K562 (cell line): ENCODE results near the gene TRERF1. TPM values are rescaled to one million over a fixed set of nuclear protein-coding genes. Genes with fewer than 3 reads are reported as not detected.

Source experiments
- CHD7 ChIP-seq: fragments of 200-600 bp; sonication (generic); IDR thresholded peaks from one replicate; pipeline ENCODE4 v1.6.1; 2012; ENCODE audit warnings: mild to moderate bottlenecking, low read depth, low read length, inconsistent platforms
- FOSL1 ChIP-seq: fragments of 200-800 bp; sonication (Bioruptor generic); conservative IDR thresholded peaks from 2 replicates; pipeline ENCODE4 v1.6.1; 2016; ENCODE audit warnings: missing genetic modification characterization, missing compliant biosample characterization
- SMAD2 ChIP-seq: fragments of 150-350 bp; IDR thresholded peaks from 2 replicates; pipeline ENCODE4 v1.6.1; 2014; ENCODE audit warnings: low read depth, mild to moderate bottlenecking, low read length
- polyA plus RNA-seq, 8 experiments: library from polyadenylated mRNA; depleted of rRNA in 4 of 8; stranded (reverse) in 5 of 8; unstranded in 3 of 8; fragments of >200 nt; fragmentation: Nextera tagmentation in 2 of 8; fragmentation: Illumina TruSeq in 1 of 8; extraction: Ambion mirVana in 2 of 8; extraction: Trizol in 1 of 8; gene quantifications; 2 replicates each; pipeline versions ENCODE4 v1.2.1 to v1.2.3, GENCODE V29; 2011 to 2014; ENCODE audit warnings: inconsistent platforms in 1 of 8, missing spikeins in 1 of 8
- total RNA-seq, 7 experiments: library from RNA; depleted of rRNA in 6 of 7; stranded (reverse); fragments of >200 nt in 6 of 7; fragmentation: Illumina TruSeq in 2 of 7; extraction: Trizol in 2 of 7; gene quantifications; 2 replicates each; pipeline versions ENCODE4 v1.2.1 to v1.2.3, GENCODE V29; 2011 to 2021; ENCODE audit warnings: low replicate concordance in 1 of 7
- TF ChIP-seq, protein P1 (sequence below): fragments of 450-650 bp; IDR thresholded peaks from 2 replicates; pipeline ENCODE4 v1.6.1; 2014; ENCODE audit warnings: low read depth, mild to moderate bottlenecking, moderate library complexity, borderline replicate concordance

Gene TRERF1
- total and polyA plus RNA-seq, 9 of the 15 experiments (the other 6 are each of a cell fraction or from before 2014, with no cell fraction given): 0.04 to 0.20 (median 0.07) TPM; not detected in 3

DNA sequence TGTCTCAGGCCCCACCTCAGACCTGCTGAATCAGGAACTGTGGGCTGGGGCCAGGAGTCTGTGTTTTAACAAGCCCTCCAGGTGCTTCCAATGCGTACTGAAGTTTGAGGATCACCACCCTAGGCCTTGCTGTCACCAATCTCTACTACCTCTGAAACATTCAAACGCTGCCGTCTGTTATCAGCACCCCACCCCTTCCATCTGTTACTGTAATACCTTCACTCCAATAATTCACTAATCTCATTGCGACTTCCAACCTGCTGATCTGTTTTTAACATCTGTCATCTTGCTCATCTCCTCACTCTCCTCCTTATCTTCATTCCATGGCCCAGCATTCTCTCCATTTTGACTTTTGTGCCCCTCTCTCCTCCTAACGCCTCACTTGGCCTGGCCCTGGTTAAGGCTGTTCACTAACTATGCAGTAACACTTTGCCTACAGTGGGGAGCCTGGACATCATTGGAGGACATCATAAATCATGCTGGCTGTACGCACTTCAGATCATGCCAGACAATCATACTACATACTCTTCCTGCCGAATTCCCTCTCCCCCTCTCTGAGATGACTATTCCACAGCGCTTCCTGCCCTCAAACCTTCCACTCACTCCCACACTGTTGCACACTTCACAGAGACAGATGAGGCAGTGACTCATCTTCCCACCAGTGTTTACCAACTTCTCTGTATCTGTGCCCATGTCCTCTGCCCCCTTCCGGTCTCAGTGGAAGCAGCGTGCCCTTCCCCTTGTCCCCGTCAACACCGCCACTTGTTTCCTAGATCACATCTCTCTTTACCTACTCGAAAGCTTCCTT lies 254.0 kb downstream of the TRERF1 start (continued):
- TF ChIP-seq CHD7 (no peak), SMAD2 (no peak), FOSL1 (peak; percentile 95)
- TF ChIP-seq, protein P1, sequence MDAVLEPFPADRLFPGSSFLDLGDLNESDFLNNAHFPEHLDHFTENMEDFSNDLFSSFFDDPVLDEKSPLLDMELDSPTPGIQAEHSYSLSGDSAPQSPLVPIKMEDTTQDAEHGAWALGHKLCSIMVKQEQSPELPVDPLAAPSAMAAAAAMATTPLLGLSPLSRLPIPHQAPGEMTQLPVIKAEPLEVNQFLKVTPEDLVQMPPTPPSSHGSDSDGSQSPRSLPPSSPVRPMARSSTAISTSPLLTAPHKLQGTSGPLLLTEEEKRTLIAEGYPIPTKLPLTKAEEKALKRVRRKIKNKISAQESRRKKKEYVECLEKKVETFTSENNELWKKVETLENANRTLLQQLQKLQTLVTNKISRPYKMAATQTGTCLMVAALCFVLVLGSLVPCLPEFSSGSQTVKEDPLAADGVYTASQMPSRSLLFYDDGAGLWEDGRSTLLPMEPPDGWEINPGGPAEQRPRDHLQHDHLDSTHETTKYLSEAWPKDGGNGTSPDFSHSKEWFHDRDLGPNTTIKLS: peak; percentile 34; the same call in 1 of the 2 replicates
